GM19099 (cell line): ENCODE data around the gene ERAP2.

ENCODE experiments used
- POLR2A ChIP-seq: IDR thresholded peaks from 3 replicates; pipeline ENCODE4 v1.6.1; 2011; ENCODE audit warnings: low read depth; ENCODE audit not compliant: insufficient read length; ENCODE audit errors: extremely low read depth

The ERAP2 gene

DNA sequence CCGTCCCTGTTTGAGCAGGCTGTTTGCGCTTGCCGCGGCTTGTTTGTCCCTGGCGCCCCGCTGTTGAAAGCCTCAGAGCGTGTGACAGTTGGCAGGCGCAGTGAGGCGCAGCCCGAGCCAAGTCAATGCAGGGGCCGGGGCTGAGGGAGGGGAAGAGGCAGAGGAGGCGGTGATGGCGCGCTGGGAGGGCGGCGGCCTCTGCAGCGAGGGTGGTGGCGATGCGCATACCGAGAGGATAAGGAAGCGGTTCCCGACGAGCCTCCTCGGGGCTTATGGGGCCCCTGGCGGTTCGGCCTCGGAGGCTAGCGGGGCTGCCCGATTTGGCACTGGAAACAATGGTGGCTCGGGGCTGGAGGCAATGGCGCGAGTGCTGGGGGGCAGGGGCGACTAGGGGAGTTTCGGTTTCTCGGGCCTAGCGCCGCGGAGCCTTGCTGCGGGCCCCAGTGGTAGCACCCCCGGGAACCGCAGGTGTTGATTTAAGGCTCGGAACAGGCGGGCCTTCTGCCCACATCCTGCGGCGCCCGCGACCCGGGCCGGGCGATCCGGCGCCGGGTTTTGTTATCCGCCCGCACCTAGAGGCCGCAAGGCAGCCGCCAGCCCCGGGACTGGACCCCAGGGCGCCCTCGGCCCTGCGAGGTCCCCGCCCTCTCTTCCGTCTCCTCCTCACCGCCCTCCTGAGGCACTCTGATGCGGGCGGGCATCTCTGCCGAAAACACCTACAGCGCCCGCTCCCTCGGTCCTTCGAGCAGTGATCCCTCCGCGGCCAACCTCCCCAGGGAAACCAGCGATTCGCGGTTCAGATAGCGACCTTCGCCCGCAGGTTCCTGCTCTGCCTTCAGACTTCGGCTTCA is 58.6 kb downstream of the ERAP2 start:
- TF ChIP-seq POLR2A: peak; percentile 69

DNA sequence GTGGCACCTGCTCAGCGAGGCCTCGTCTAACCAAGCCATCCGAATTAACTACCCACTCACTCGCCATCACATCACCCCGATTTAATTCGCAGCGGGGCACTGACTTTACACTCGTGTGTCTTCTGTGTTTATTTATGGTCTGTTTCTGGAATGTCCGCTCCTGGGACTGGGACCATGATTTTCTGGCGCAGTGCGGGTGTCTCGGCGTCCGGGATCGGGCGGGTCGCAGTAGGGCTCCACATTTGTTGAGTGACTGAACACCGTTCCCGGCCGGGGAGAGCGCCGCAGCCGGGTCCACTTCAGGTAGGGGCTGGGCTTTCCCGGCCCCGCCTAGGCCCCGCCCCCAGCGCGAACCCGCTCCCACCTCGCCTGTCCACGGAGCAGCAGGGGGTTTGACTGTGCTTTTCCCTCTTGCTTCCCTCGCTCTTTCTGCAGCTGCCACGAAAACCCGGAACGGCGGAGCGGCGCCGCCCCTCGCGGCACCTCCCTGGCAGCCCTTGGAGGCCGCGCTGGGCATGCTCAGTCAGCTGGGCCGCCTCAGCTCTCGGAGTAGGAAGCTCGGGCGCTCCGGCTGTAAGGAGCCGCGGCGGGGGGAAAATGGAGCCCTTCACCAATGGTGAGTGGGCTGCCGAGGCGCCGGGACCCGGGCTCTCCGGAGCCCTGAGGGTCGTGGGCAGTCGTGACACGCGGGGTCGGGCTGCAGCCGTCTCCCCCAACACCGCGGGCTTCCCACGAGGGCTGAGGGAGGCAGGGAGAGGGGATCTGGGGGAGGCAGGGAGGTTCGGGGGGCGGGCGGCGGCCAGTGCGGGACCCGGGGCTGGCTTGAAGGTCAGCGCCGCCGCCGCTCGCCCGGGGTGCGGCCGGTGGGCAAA is 59.5 kb downstream of the ERAP2 start, which contains the start of gene LNPEP:
LNPEP (plus strand) TSS at position 522 of the 872 bp plus-strand sequence; CDS start at position 598, 76 bp downstream.
- peak; percentile 73 for TF ChIP-seq POLR2A

DNA sequence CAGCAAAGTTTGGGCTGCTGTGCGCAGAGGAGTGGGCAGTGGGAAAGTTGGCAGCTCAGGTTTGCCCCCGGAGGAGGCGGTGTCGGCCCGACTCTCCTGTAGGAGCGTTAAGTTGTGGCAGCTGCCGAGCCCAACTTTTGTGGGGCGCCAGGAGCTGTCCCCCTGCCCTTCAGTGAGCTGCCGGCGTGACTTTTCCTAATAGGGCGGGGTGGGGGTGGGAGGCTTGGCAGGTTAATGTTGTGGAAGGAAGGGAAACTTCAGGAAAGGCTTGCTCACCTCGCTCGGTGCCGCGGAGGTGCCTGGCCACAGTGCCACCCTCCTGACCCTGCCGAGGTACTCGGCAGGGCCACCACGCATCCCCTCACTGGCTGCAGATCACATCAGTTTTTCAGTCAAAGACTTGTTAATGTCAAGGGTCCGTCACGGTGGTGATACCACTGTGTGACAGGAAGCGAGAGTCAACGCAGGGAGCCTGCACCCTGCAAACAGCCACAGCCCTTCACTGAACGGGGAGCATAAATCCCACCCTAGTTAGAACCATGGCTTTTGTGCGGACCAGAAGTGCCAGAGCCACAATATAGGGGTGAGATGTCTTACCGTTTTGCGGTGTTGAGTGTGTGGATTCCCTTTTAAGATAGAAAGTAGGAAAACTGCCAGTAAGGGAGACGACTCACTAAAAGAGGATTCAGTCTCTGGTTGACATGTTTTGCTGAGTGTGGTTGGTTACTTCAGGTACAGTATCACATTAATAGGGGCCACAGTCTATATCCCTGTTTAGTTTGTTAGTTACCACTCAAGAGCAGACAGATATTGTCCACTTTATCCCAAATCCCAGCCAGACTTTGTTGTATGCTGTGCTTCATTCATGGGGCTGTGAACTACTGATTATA is 60.4 kb downstream of the ERAP2 start:
- peak; percentile 50 for TF ChIP-seq POLR2A

DNA sequence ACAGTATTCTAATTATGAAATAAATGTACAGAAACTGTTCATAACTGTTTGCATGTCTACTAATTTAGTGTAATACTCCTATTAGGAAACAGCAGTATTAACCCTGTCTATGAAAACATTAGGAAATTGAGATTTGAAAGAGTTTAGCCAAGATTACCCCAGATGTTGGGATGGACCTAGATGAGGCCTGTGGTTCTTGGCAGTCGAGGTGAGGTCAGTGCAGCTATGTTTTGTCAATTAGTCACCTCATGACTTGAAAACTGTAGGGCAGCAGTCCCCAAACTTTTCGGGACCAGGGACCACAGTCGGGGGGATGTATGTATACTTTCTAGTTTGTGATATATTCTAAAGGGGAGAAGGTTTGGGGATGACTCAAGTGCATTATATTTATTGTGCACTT is 64.3 kb downstream of the ERAP2 start:
- TF ChIP-seq POLR2A: no peak

DNA sequence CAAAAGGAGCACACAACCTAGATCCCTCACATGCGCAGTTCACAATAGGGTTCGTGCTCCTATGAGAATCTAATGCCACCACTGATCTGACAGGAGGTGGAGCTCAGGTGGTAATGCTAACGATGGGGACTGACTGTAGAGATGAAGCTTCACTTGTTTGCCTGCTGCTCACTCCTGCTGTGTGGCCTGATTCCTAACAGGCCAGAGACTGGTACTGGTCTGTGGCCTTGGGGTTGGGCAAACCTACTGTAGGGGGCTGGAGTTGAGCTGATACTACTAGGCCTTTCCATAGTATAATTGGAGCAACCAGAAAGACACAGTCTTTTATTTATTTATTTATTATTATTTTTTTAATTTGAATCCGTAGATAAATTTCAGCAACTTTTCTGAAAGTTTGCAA is 64.8 kb downstream of the ERAP2 start:
- no peak for TF ChIP-seq POLR2A

DNA sequence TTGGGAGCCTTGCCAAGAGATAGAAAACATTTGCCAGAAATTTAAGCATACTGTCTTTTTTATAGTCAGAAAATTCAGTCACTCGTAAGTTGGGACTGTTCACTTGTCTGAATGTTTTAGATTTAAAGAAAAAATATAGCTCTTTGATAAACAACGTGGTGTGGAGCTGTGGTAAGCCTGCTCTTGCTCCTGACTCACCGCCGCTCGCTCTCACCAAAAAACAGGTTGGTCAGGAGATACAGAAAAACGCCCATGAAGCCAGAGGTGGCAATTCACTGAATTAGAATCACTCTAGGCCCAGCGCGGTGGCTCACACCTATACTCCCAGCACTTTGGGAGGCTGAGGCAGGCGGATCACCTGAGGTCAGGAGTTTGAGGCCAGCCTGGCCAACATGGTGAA is 65.8 kb downstream of the ERAP2 start:
- no peak for TF ChIP-seq POLR2A

DNA sequence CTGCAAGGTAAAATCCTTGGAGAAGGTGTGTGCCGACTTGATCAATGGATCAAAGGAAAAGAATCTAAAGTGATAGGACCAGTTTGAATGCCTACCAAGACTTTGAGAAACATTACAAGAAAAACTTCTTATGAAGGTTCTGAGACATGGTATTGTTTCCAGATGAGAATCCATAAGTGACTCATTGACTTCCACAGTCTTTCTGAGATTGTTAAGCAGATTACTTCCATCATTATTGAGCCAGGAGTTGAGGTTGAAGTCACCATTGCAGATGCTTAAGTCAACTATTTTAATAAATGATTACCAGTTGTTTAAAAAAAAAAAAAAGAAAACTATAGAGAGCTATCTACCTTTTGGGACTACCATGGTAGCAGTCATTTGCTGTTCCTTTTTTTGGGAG is 66.6 kb downstream of the ERAP2 start:
- no peak for TF ChIP-seq POLR2A

DNA sequence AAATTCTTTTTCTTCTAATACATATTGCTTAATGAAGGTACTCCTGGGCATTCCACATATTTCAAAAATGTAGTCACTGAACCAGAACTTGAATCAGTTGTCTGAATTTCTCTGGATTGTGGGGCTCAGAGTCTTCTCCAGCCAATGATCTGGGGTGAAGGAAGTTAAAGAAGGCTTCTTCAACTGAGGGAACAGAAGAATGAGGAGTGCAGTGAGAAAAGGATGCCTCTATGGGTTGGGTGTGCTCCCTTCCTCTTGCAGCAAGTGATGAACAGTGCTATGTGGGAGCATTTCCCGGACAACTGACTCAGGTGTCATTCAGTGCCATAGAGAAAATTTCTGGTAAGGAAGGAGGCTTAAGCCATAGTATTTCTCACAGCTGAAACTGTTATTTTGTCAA is 67.5 kb downstream of the ERAP2 start:
- TF ChIP-seq POLR2A: no peak

DNA sequence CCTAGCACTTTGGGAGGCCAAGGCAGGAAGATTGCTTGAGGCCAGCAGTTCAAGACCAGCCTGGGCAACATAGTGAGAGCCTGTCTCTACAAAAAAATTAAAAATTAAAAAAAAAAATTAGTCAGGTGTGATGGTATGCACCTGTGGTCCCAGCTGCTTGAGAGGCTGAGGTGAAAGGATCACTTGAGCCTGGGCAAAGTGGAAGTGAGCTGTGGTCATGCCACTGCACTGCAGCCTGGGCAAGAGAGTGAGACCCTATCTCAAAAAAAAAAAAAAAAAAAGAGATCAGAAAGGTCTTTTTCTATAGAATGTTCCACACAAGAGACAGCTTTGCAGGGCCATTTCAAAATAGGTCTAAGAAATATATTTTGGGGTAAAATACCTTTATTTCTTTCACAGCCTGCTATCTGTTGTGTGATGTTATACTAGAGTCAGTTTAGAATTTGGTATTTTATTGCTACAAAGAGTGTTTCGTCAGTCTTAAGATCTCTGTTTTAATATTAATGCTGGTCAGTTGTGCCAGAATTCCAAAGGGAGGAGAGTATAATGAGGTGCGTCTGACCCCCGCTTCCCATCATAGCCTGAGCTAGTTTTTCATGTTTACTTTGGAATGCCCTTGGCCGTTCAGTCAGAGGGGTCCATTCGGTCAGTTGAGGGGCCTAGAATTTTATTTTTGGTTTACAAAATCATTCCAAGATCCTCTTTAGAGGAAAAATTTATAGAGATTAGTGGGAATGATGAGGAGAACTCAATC is 69.0 kb downstream of the ERAP2 start:
- TF ChIP-seq POLR2A: no peak

DNA sequence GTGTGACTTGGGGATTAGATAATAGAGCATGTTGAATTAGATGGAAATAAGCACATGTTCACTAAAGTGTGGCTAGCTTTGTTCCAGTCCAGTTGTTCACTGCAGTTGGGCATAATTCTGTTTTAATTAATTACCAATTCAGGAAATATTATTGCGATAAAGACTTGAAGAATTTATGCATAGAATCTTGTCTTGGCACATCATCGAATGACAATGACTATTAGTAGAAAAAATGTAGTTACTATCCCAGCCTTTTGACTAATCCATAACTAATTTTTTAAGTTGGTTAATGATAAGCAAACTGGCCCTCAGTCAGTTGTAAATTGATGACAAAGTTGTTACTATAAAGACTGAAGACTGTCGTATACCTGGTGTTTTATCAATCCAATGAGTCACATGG is 70.1 kb downstream of the ERAP2 start:
- no peak for TF ChIP-seq POLR2A

DNA sequence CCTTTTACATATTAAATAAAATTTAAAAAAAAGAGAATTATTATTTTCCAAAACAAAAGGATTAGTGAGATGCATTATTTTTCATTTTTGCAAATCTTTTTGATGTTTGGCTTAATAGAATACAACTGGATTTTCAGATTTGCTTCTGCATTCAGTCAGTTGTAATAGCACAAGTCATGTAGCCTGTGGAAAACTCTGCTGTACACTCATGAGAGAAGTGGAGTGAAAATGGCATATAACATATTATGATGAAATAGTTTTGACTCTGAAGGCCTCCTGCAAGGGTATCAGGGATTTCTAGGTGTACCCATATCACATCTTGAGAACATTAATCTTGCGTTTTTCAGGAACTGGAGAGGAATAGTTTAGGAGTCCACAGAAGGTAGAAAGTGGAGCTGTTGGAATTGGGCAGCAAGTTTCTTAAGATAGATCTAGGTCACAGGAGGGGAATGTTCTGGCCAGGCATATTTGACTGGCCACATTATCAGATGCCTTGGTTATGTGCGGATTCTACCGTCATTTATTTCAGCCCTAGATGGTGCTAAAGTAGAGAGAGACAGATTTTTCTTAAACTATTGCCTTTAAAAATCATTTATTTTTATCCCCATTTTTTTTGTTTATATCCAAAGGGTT is 75.9 kb downstream of the ERAP2 start:
- no peak for TF ChIP-seq POLR2A

DNA sequence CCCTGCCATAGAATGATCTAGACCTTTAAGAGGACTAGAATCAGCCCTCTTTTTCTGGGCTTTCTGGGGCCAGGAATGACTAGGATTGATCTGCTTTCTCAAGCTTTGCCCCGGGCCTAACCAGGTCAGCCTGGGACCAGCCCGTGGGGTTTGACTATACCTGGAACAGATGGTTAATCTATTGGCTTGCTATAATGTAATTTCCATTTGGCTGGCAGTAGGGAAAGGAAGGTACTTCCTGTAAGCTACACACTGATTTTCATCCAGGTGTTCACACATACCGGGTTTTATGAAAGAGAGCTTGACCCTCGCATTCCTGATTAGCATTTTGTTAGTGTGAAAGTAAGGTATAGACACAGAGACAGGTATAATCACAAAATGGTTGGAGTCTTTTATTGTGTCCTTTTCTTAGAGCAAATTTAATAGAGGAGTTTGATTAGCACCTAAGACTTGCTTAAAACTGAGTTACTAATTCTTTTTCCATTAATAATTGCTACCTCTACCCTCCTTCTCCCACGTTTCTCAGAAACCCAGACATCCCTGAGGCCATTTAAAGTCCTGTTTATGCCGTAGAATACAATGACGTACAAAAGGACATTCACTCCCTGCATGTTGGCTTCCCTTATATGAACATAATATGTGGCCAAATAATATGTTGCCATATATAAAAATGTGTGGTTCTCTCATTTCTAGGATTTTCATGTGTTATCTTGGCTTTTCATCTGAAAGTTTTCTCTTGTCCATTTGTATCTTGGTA is 76.9 kb downstream of the ERAP2 start:
- TF ChIP-seq POLR2A: no peak
